HCT116 (cell line): ENCODE data around the gene TNFRSF14. TPM values are rescaled to one million over a fixed set of nuclear protein-coding genes. Genes with fewer than 3 reads are reported as not detected.
"Not testable (repeated sequence)": the region's sequence is repeated elsewhere in the genome, so short reads cannot be mapped to it uniquely, and the experiment has no call there.

ENCODE experiments used
- ATAC-seq: fragments of 200-7000 bp; cut with Tn5 transposase; 2 replicates; pipeline ENCODE4 v1.9.1; 2020; ENCODE audit warnings: mild to moderate bottlenecking, moderate library complexity
- BruUV-seq: library from RNA; stranded (reverse); fragments of 400-500 nt; replicated peaks from 2 replicates; lab custom pipeline; 2021; lab: Mats Ljungman, UMichigan
- CTCF ChIA-PET: fragments of 300-600 bp; sonication (Branson Sonifier 250); formaldehyde crosslinking; loops from one replicate; lab custom pipeline; 2021; ENCODE audit warnings: antibody characterized with exemption; lab: Charles Lee
- POLR2A ChIA-PET: fragments of 300-600, 350-600 bp; sonication (Branson Sonifier 250); formaldehyde crosslinking; loops from one replicate; lab custom pipeline; 2021; ENCODE audit warnings: antibody characterized with exemption; lab: Charles Lee
- RAD21 ChIA-PET, 2 experiments: fragments of 300-600 bp; sonication (Branson Sonifier 250); formaldehyde crosslinking; loops; one replicate each; lab custom pipeline; 2023; ENCODE audit warnings: low total read pairs in 2 of 2; ENCODE audit not compliant: uncharacterized antibody in 2 of 2, unreplicated experiment in 2 of 2, low non-redundant PET in 1 of 2; lab: Charles Lee
- DNase-seq: peaks from one replicate; pipeline ENCODE4 v3.0.0-alpha.2; 2010; ENCODE audit warnings: low read depth, low spot score
- H2AFZ ChIP-seq: fragments of 200-600 bp; shearing (Covaris generic), sonication (generic); 2 replicates; pipeline ENCODE4 v1.6.1; 2017; ENCODE audit warnings: low read depth, mixed run types, mixed read lengths, antibody characterized with exemption, low read length; ENCODE audit not compliant: poor library complexity, severe bottlenecking
- H3K27ac ChIP-seq: 2 replicates; pipeline ENCODE4 v1.5.1; 2012; ENCODE audit warnings: low read depth, low read length
- H3K27me3 ChIP-seq: fragments of 200-600 bp; sonication (generic); 2 replicates; pipeline ENCODE4 v1.6.1; 2016; ENCODE audit warnings: mixed run types, low read length, mixed read lengths; ENCODE audit not compliant: insufficient read depth
- H3K36me3 ChIP-seq, 2 experiments: fragments of 200-500 bp in 1 of 2; fragments of 200-600 bp in 1 of 2; sonication (Bioruptor generic) in 1 of 2; sonication (generic) in 1 of 2; 2 replicates each; pipeline versions ENCODE4 v1.5.1 to v1.6.1; 2014 to 2016; ENCODE audit warnings: low read length in 2 of 2, inconsistent platforms in 1 of 2, mixed read lengths in 1 of 2, mixed run types in 1 of 2; ENCODE audit not compliant: insufficient read depth in 2 of 2, control insufficient read depth in 1 of 2
- H3K4me1 ChIP-seq, 2 experiments: fragments of 200-600 bp in 1 of 2; sonication (generic) in 1 of 2; 2 replicates each; pipeline versions ENCODE4 v1.5.1 to v1.6.1; 2012 to 2017; ENCODE audit warnings: low read length in 2 of 2, inconsistent platforms in 1 of 2, mild to moderate bottlenecking in 1 of 2, mixed read lengths in 1 of 2, mixed run types in 1 of 2, moderate library complexity in 1 of 2; ENCODE audit not compliant: insufficient read depth in 2 of 2, control insufficient read depth in 1 of 2
- H3K4me2 ChIP-seq: fragments of 200-600 bp; sonication (generic); 2 replicates; pipeline ENCODE4 v1.6.1; 2017; ENCODE audit warnings: mixed run types, low read length, mixed read lengths
- H3K4me3 ChIP-seq, 2 experiments: fragments of 200-600 bp in 1 of 2; sonication (generic) in 1 of 2; replicated peaks in 1 of 2; 2 replicates each; pipeline ENCODE4 v1.5.1; 2011 to 2016; ENCODE audit warnings: low read length in 2 of 2, control low read depth in 1 of 2, low read depth in 1 of 2, mild to moderate bottlenecking in 1 of 2, mixed read lengths in 1 of 2, mixed run types in 1 of 2
- H3K79me2 ChIP-seq: fragments of 200-600 bp; sonication (generic); 2 replicates; pipeline ENCODE4 v1.6.1; 2017; ENCODE audit warnings: mild to moderate bottlenecking, mixed run types, low read length, moderate library complexity, mixed read lengths; ENCODE audit not compliant: insufficient read depth
- H3K9ac ChIP-seq: fragments of 200-600 bp; sonication (generic); 2 replicates; pipeline ENCODE4 v1.6.1; 2016; ENCODE audit warnings: low read length, mixed read lengths
- H3K9me2 ChIP-seq: fragments of 200-600 bp; sonication (generic), shearing (Covaris generic); 2 replicates; pipeline ENCODE4 v1.6.1; 2017; ENCODE audit warnings: mixed run types, mild to moderate bottlenecking, moderate library complexity; ENCODE audit not compliant: insufficient read depth
- H3K9me3 ChIP-seq, 2 experiments: fragments of 200-500 bp in 1 of 2; fragments of 200-600 bp in 1 of 2; sonication (Bioruptor generic) in 1 of 2; sonication (generic) in 1 of 2; 2 replicates each; pipeline ENCODE4 v1.6.1; 2014 to 2017; ENCODE audit warnings: low read length in 2 of 2, mixed read lengths in 2 of 2, inconsistent platforms in 1 of 2, low read depth in 1 of 2, mild to moderate bottlenecking in 1 of 2, mixed run types in 1 of 2, moderate library complexity in 1 of 2; ENCODE audit not compliant: control insufficient read depth in 1 of 2, insufficient read depth in 1 of 2
- H4K20me1 ChIP-seq: fragments of 200-600 bp; sonication (generic), shearing (Covaris generic); 2 replicates; pipeline ENCODE4 v1.6.1; 2017; ENCODE audit warnings: mixed run types, mild to moderate bottlenecking, moderate library complexity; ENCODE audit not compliant: insufficient read depth
- ELF1 ChIP-seq: IDR thresholded peaks from 2 replicates; pipeline ENCODE4 v1.6.1; 2012; ENCODE audit warnings: low read depth, borderline replicate concordance
- EZH2 ChIP-seq: fragments of 200-600 bp; sonication (generic); IDR thresholded peaks from 2 replicates; pipeline ENCODE4 v1.6.1; 2017; ENCODE audit warnings: antibody characterized with exemption, mixed run types
- EZH2phosphoT487 ChIP-seq: fragments of 200-600 bp; IDR thresholded peaks from 2 replicates; pipeline ENCODE4 v1.6.1; 2018; ENCODE audit warnings: antibody characterized with exemption, borderline replicate concordance
- SRF ChIP-seq: IDR thresholded peaks from 2 replicates; pipeline ENCODE4 v1.6.1; 2012; ENCODE audit warnings: low read depth
- ZNF274 ChIP-seq: fragments of 200-500 bp; sonication (Bioruptor generic); IDR thresholded peaks from 2 replicates; pipeline ENCODE4 v1.6.1; 2014; ENCODE audit warnings: mild to moderate bottlenecking, low read depth, low read length, inconsistent platforms
- intact Hi-C: fragments of 100-400 bp; cut with micrococcal nuclease; formaldehyde crosslinking; loops from 2 replicates; pipeline ENCODE4 v1.10.0; 2022
- total RNA-seq: library from RNA; stranded (reverse); gene quantifications from one replicate; pipeline ENCODE4 v1.2.1, GENCODE V29; 2021; ENCODE audit not compliant: unreplicated experiment
- TF ChIP-seq, protein P1 (sequence below): IDR thresholded peaks from 2 replicates; pipeline ENCODE4 v1.6.1; 2012; ENCODE audit warnings: low read depth
- TF ChIP-seq, protein P2 (sequence below): IDR thresholded peaks from 2 replicates; pipeline ENCODE4 v1.6.1; 2012

TNFRSF14 gene
- total RNA-seq, 1 experiment from 2014 or later, result 0.66 TPM

DNA sequence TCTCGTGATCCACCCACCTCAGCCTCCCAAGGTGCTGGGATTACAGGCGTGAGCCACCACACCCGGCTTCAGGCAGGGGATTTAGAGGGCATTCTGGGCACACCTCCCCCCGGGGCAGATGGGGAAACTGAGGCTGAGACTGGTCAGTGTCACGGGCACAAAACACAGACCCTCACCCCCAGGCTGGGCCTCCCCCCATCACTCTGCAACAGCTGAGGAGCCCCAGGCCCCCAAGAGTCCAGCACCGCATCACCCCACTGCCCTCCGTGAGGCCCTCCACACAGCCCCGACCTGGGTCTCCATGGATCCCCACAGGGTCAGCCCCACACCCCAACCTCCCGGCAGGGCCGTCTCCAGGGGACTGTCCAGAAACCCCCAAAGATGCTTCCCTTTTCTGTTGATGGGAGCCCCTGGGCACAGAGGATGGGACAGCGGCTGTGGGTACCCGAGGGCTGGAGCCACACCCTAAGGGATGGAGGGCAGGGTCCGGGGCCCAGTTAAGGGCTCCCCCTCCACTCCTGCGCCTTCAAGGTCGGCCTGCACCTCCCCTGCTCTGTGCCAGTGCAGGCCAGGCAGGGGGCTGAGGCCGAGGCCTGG lies 11.0 kb downstream of the TNFRSF14 start:
- no peaks in the 10 kb centered on the region for H3K4me1 ChIP-seq
- intact Hi-C loops, result no loop called here
- H3K36me3 ChIP-seq, result no peaks in the 10 kb centered on the region
- H3K27me3 ChIP-seq, result no peaks in the 10 kb centered on the region
- CTCF ChIA-PET, result no interaction called here
- DNase-seq (no peak), ATAC-seq (no peak)
- H3K27ac ChIP-seq, result no peak overlapping the region
- no peak overlapping the region for H3K9ac ChIP-seq
- no peaks in the 10 kb centered on the region for H3K9me3 ChIP-seq
- no peak overlapping the region for H3K4me2 ChIP-seq
- H3K4me3 ChIP-seq, result no peak overlapping the region
- H3K9me2 ChIP-seq, result no peaks in the 10 kb centered on the region
- no TSS peak for BruUV-seq
- RAD21 ChIA-PET, result no interaction called here
- POLR2A ChIA-PET, result no interaction called here
- H3K79me2 ChIP-seq, result no peaks in the 10 kb centered on the region
- no peak for TF ChIP-seq EZH2
- TF ChIP-seq ELF1, result no peak
- TF ChIP-seq, protein P1, sequence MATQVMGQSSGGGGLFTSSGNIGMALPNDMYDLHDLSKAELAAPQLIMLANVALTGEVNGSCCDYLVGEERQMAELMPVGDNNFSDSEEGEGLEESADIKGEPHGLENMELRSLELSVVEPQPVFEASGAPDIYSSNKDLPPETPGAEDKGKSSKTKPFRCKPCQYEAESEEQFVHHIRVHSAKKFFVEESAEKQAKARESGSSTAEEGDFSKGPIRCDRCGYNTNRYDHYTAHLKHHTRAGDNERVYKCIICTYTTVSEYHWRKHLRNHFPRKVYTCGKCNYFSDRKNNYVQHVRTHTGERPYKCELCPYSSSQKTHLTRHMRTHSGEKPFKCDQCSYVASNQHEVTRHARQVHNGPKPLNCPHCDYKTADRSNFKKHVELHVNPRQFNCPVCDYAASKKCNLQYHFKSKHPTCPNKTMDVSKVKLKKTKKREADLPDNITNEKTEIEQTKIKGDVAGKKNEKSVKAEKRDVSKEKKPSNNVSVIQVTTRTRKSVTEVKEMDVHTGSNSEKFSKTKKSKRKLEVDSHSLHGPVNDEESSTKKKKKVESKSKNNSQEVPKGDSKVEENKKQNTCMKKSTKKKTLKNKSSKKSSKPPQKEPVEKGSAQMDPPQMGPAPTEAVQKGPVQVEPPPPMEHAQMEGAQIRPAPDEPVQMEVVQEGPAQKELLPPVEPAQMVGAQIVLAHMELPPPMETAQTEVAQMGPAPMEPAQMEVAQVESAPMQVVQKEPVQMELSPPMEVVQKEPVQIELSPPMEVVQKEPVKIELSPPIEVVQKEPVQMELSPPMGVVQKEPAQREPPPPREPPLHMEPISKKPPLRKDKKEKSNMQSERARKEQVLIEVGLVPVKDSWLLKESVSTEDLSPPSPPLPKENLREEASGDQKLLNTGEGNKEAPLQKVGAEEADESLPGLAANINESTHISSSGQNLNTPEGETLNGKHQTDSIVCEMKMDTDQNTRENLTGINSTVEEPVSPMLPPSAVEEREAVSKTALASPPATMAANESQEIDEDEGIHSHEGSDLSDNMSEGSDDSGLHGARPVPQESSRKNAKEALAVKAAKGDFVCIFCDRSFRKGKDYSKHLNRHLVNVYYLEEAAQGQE, result no peak
- TF ChIP-seq, protein P2, sequence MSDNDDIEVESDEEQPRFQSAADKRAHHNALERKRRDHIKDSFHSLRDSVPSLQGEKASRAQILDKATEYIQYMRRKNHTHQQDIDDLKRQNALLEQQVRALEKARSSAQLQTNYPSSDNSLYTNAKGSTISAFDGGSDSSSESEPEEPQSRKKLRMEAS, result no peak
- TF ChIP-seq ZNF274, result no peak
- TF ChIP-seq EZH2phosphoT487, result no peak
- TF ChIP-seq SRF, result no peak
- H4K20me1 ChIP-seq, result no peaks in the 10 kb centered on the region
- no peak overlapping the region for H2AFZ ChIP-seq

DNA sequence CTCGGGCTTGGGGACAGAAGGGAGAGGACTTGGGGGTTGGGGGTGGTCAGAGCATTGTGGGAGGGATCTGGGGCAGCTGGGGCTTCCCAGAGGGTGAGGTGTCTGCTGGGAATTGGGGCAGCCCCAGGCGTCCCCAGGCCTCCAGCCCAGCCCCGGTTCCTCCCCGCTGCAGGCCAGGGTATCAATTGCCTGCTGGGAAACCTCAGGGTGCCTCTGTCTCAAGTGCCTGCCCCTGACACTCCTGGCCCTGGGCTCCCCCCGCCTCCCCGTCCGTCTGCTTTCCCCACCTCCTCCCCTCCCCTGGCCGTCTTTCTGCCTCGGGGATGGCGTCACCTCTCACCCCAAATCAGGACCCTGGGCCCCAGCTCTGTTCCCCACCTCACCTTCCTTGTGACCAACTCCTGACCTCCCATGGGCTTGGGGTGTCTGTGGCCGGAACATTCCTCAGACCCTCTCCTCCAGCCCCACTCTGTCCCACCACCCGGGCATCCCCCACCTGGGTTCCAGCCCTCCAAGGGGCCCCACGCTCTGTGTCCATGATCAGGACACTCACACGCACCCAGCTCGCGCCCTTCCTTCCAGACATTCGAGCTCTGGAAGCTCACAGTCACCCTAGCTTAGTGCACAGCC lies 12.1 kb downstream of the TNFRSF14 start:
- H2AFZ ChIP-seq, H3K9ac ChIP-seq, H3K4me1 ChIP-seq, H3K36me3 ChIP-seq, H3K9me2 ChIP-seq, H3K27me3 ChIP-seq, CTCF ChIA-PET, DNase-seq, H3K4me2 ChIP-seq, H3K79me2 ChIP-seq, RAD21 ChIA-PET, POLR2A ChIA-PET, ATAC-seq, H3K9me3 ChIP-seq, H3K27ac ChIP-seq, BruUV-seq, H3K4me3 ChIP-seq, H4K20me1 ChIP-seq, intact Hi-C loops: not testable (repeated sequence)
